ENCODE measurements around the gene ACO2. TPM values are rescaled to one million over a fixed set of nuclear protein-coding genes. Genes with fewer than 3 reads are reported as not detected.

ACO2 gene
- total RNA-seq, 4 donors from 2014 or later, result 164 to 351 (median 255) TPM

GRCh38 chr22:41522813-41523212, 53.9 kb downstream of the ACO2 start:
- DNase-seq, result no peak
- H3K27ac ChIP-seq, result peak overlapping the region; percentile 75 to 86 (median 80)
- H3K4me1 ChIP-seq, result peaks cover 17 to 29% (median 22%) of the 10 kb centered on the region in 4 donors
- H3K36me3 ChIP-seq, result peaks cover 0 to 27% (median 13%) of the 10 kb centered on the region in 4 donors
- no peaks in the 10 kb centered on the region for H3K9me3 ChIP-seq
- 99% methylated on average over 7 of the region's 9 CpGs; no CpG with 5 or more reads in 1 of the 2 donors for WGBS, 2 donors (ENCODE audit: low coverage in 1 of 2)
- intact Hi-C loops (cut with DNase I; ENCODE audit: low total_unique reads), result no loop called here
- in situ Hi-C loops (cut with MboI; ENCODE audit: low pct_ligation_motif_present in 1 of 4, low pct_unique_long_range_greater_than_20kb in 1 of 4, low sequenced_read_pairs in 3 of 4), result no loop called here
- no peaks in the 10 kb centered on the region for H3K27me3 ChIP-seq
- TF ChIP-seq POLR2AphosphoS5 (IDR thresholded peaks at IDR 0.05), result peak in 1 of 3 donors; percentile 4
- TF ChIP-seq CTCF (IDR thresholded peaks at IDR 0.05), result no peak
- no peak overlapping the region for H3K4me3 ChIP-seq

- Histone ChIP-seq H3K4me1 (peaks cover 17 to 25% (median 22%) of the 10 kb centered on the region in 4 donors), H3K36me3 (peaks cover 0 to 35% (median 15%) of the 10 kb centered on the region in 4 donors), H3K27ac (peak overlapping the region; percentile 75 to 86 (median 80)), H3K4me3 (no peak overlapping the region), H3K9me3 (no peaks in the 10 kb centered on the region), H3K27me3 (no peaks in the 10 kb centered on the region)
- TF ChIP-seq POLR2A (IDR thresholded peaks at IDR 0.05) (no peak), EP300 (IDR thresholded peaks at IDR 0.05; ENCODE audit: low read depth) (no peak), CTCF (IDR thresholded peaks at IDR 0.05) (no peak), POLR2AphosphoS5 (IDR thresholded peaks at IDR 0.05) (no peak)
- intact Hi-C loops (cut with DNase I; ENCODE audit: low total_unique reads), result no loop called here
- WGBS, 2 donors (ENCODE audit: low coverage in 1 of 2), result 78% methylated on average over 20 of the region's 21 CpGs; no CpG with 5 or more reads in 1 of the 2 donors
- in situ Hi-C loops (cut with MboI; ENCODE audit: low pct_ligation_motif_present in 1 of 4, low pct_unique_long_range_greater_than_20kb in 1 of 4, low sequenced_read_pairs in 3 of 4), result no loop called here
- no peak for DNase-seq
Observed at GRCh38 chr22:41523464-41524221, 54.7 kb downstream of the ACO2 start.

- no peaks in the 10 kb centered on the region for H3K9me3 ChIP-seq
- peaks cover 0 to 37% (median 18%) of the 10 kb centered on the region in 4 donors for H3K36me3 ChIP-seq
- TF ChIP-seq CTCF (IDR thresholded peaks at IDR 0.05) (no peak), EP300 (IDR thresholded peaks at IDR 0.05; ENCODE audit: low read depth) (no peak), POLR2AphosphoS5 (IDR thresholded peaks at IDR 0.05) (peak in 2 of 3 donors; percentile 18 to 50), POLR2A (IDR thresholded peaks at IDR 0.05) (no peak)
- H3K4me3 ChIP-seq, result no peak overlapping the region
- in situ Hi-C loops (cut with MboI; ENCODE audit: low pct_ligation_motif_present in 1 of 4, low pct_unique_long_range_greater_than_20kb in 1 of 4, low sequenced_read_pairs in 3 of 4) (no loop called here), intact Hi-C loops (cut with DNase I; ENCODE audit: low total_unique reads) (no loop called here)
- peak overlapping the region; percentile 75 to 86 (median 80) for H3K27ac ChIP-seq
- DNase-seq, result peak; percentile 59
- peaks cover 17 to 25% (median 22%) of the 10 kb centered on the region in 4 donors for H3K4me1 ChIP-seq
- no peaks in the 10 kb centered on the region for H3K27me3 ChIP-seq
- 67% methylated on average over 13 of the region's 13 CpGs; no CpG with 5 or more reads in 1 of the 2 donors for WGBS, 2 donors (ENCODE audit: low coverage in 1 of 2)
Observed at GRCh38 chr22:41524251-41524661, 55.3 kb downstream of the ACO2 start.

- 51% methylated on average over 14 of the region's 17 CpGs; no CpG with 5 or more reads in 1 of the 2 donors for WGBS, 2 donors (ENCODE audit: low coverage in 1 of 2)
- Histone ChIP-seq H3K27ac (peak overlapping the region; percentile 75 to 86 (median 80)), H3K36me3 (peaks cover 0 to 40% (median 16%) of the 10 kb centered on the region in 4 donors), H3K9me3 (no peaks in the 10 kb centered on the region), H3K4me3 (no peak overlapping the region), H3K4me1 (peaks cover 17 to 25% (median 22%) of the 10 kb centered on the region in 4 donors), H3K27me3 (no peaks in the 10 kb centered on the region)
- TF ChIP-seq POLR2A (IDR thresholded peaks at IDR 0.05) (no peak), CTCF (IDR thresholded peaks at IDR 0.05) (no peak), EP300 (IDR thresholded peaks at IDR 0.05; ENCODE audit: low read depth) (no peak), POLR2AphosphoS5 (IDR thresholded peaks at IDR 0.05) (no peak)
- in situ Hi-C loops (cut with MboI; ENCODE audit: low pct_ligation_motif_present in 1 of 4, low pct_unique_long_range_greater_than_20kb in 1 of 4, low sequenced_read_pairs in 3 of 4) (loop anchor here in 1 of 4 donors (5.0 kb wide), 1 partner anchor 123 kb away; no protein-coding TSS in a partner anchor), intact Hi-C loops (cut with DNase I; ENCODE audit: low total_unique reads) (no loop called here)
- DNase-seq, result peak; percentile 38
Observed at GRCh38 chr22:41524809-41525449, 56.0 kb downstream of the ACO2 start.
